ENCODE results near the gene PTPA. TPM values are rescaled to one million over a fixed set of nuclear protein-coding genes. Genes with fewer than 3 reads are reported as not detected.

PTPA gene
- polyA plus RNA-seq, 3 donors: 11.7 to 38.5 (median 12.4) TPM

- under 1% methylated on average over 80 of the region's 80 CpGs for WGBS (ENCODE audit: insufficient coverage)
- Histone ChIP-seq H3K4me1 (ENCODE audit: control insufficient read depth in 1 of 2, insufficient read depth in 2 of 2, low read length in 2 of 2) (peaks cover 27 to 36% of the 10 kb centered on the region in 2 donors), H3K27ac (ENCODE audit: low read depth in 1 of 2, low read length in 2 of 2) (peak overlapping the region; percentile 61 to 88), H2AFZ (ENCODE audit: insufficient read depth, low read depth, low read length, poor library complexity, severe bottlenecking) (peak overlapping the region; percentile 86), H3K27me3 (ENCODE audit: control insufficient read depth in 2 of 2, insufficient read depth in 2 of 2, low read length in 2 of 2) (peaks cover 0 to 12% of the 10 kb centered on the region in 2 donors), H3K4me2 (replicated peaks; ENCODE audit: extremely low read depth, low read length, poor library complexity, severe bottlenecking) (peak overlapping the region; percentile 98), H4K20me1 (ENCODE audit: insufficient read depth, low read length) (peaks cover 17% of the 10 kb centered on the region), H3K4me3 (replicated peaks in 1 of 3; ENCODE audit: low read depth in 2 of 3, low read length in 3 of 3) (peak overlapping the region; percentile 70 to 98 (median 82)), H3K9ac (ENCODE audit: insufficient read depth, low read length, poor library complexity, severe bottlenecking) (peak overlapping the region; percentile 82), H3K9me3 (replicated peaks in 1 of 2; ENCODE audit: control insufficient read depth in 1 of 2, insufficient read depth in 1 of 2, low read length in 2 of 2) (no peaks in the 10 kb centered on the region), H3K79me2 (ENCODE audit: insufficient read depth, low read length) (peaks cover 14% of the 10 kb centered on the region), H3K36me3 (replicated peaks in 1 of 2; ENCODE audit: control insufficient read depth in 1 of 2, insufficient read depth in 2 of 2, low read length in 2 of 2) (no peaks in the 10 kb centered on the region)
- peak in 1 of 3 donors; percentile 31 for DNase-seq
- H3K36me3 Mint-ChIP-seq: no peaks in the 10 kb centered on the region
- peak overlapping the region; percentile 90 to 92 for H3K4me3 Mint-ChIP-seq
- H3K9me3 Mint-ChIP-seq: peaks cover 0 to 1% (median 0%) of the 10 kb centered on the region in 7 donors
- no peak for TF ChIP-seq CTCF (IDR thresholded peaks at IDR 0.05)
- H3K27me3 Mint-ChIP-seq (ENCODE audit: low read depth in 3 of 3): peaks cover 9 to 24% (median 17%) of the 10 kb centered on the region in 3 donors
- peaks cover 16% of the 10 kb centered on the region for H3K4me1 Mint-ChIP-seq
- peak overlapping the region; percentile 68 to 93 (median 82) for H3K27ac Mint-ChIP-seq
- intact Hi-C loops (cut with micrococcal nuclease): loop anchor here (5.0 to 10.0 kb wide), 5 partner anchors 40 to 450 kb away; partner anchors contain the start of gene NTMT1 (in 1 of the 2)
Observed at GRCh38 chr9:129176701-129177442, 65.7 kb downstream of the PTPA start.

- peaks cover 0 to 12% of the 10 kb centered on the region in 2 donors for H3K27me3 ChIP-seq (ENCODE audit: control insufficient read depth in 2 of 2, insufficient read depth in 2 of 2, low read length in 2 of 2)
- peak overlapping the region; percentile 98 for H3K4me2 ChIP-seq (replicated peaks; ENCODE audit: extremely low read depth, low read length, poor library complexity, severe bottlenecking)
- H3K9me3 ChIP-seq (replicated peaks in 1 of 2; ENCODE audit: control insufficient read depth in 1 of 2, insufficient read depth in 1 of 2, low read length in 2 of 2): no peaks in the 10 kb centered on the region
- peaks cover 14% of the 10 kb centered on the region for H3K79me2 ChIP-seq (ENCODE audit: insufficient read depth, low read length)
- H3K36me3 Mint-ChIP-seq: no peaks in the 10 kb centered on the region
- peak overlapping the region in 1 of 2 donors; percentile 76 for H3K27ac ChIP-seq (ENCODE audit: low read depth in 1 of 2, low read length in 2 of 2)
- H3K27me3 Mint-ChIP-seq (ENCODE audit: low read depth in 3 of 3): peaks cover 9 to 21% (median 17%) of the 10 kb centered on the region in 3 donors
- H3K4me1 Mint-ChIP-seq: peaks cover 16% of the 10 kb centered on the region
- peak overlapping the region; percentile 98 for H3K4me3 Mint-ChIP-seq
- no peaks in the 10 kb centered on the region for H3K36me3 ChIP-seq (replicated peaks in 1 of 2; ENCODE audit: control insufficient read depth in 1 of 2, insufficient read depth in 2 of 2, low read length in 2 of 2)
- intact Hi-C loops (cut with micrococcal nuclease): loop anchor here (5.0 to 10.0 kb wide), 5 partner anchors 40 to 450 kb away; partner anchors contain the start of gene NTMT1 (in 1 of the 2)
- TF ChIP-seq CTCF (IDR thresholded peaks at IDR 0.05): no peak
- H3K9ac ChIP-seq (ENCODE audit: insufficient read depth, low read length, poor library complexity, severe bottlenecking): peak overlapping the region; percentile 80
- peak overlapping the region; percentile 93 to 98 (median 97) for H3K4me3 ChIP-seq (replicated peaks in 1 of 3; ENCODE audit: low read depth in 2 of 3, low read length in 3 of 3)
- H3K4me1 ChIP-seq (ENCODE audit: control insufficient read depth in 1 of 2, insufficient read depth in 2 of 2, low read length in 2 of 2): peaks cover 27 to 36% of the 10 kb centered on the region in 2 donors
- DNase-seq: no peak
- H2AFZ ChIP-seq (ENCODE audit: insufficient read depth, low read depth, low read length, poor library complexity, severe bottlenecking): no peak overlapping the region
- peak overlapping the region in 1 of 7 donors; percentile 84 for H3K27ac Mint-ChIP-seq
- peaks cover 17% of the 10 kb centered on the region for H4K20me1 ChIP-seq (ENCODE audit: insufficient read depth, low read length)
- under 1% methylated on average over 56 of the region's 56 CpGs for WGBS (ENCODE audit: insufficient coverage)
- peaks cover 0 to 1% (median 0%) of the 10 kb centered on the region in 7 donors for H3K9me3 Mint-ChIP-seq
Observed at GRCh38 chr9:129177443-129177790, 66.2 kb downstream of the PTPA start.

All from CD14-positive monocyte (primary cell).